Caco-2 (cell line): ENCODE data around the gene ALDH1A1. TPM values are rescaled to one million over a fixed set of nuclear protein-coding genes. Genes with fewer than 3 reads are reported as not detected.
A peak's percentile ranks its signal among the peaks of the same experiment; 100 is the strongest.

Experiments used
- BruUV-seq: library from RNA; stranded (reverse); fragments of 400-500 nt; replicated peaks from 2 replicates; lab custom pipeline; 2021; lab: Mats Ljungman, UMichigan
- CTCF ChIA-PET: fragments of 300-600 bp; sonication (Branson Sonifier 250); formaldehyde crosslinking; loops from one replicate; lab custom pipeline; 2022; ENCODE audit warnings: antibody characterized with exemption; lab: Charles Lee
- POLR2A ChIA-PET: fragments of 300-600 bp; sonication (Branson Sonifier 250); formaldehyde crosslinking; loops from one replicate; lab custom pipeline; 2022; ENCODE audit warnings: antibody characterized with exemption; lab: Charles Lee
- DNase-seq, 2 experiments: peaks; one replicate each; pipeline versions ENCODE4 v3.0.0 to v3.0.0-alpha.2; 2020 to 2022
- H3K27me3 ChIP-seq: replicated peaks from 2 replicates; pipeline ENCODE4 v1.6.0; 2011; ENCODE audit warnings: low read length; ENCODE audit not compliant: control insufficient read depth, insufficient read depth
- H3K36me3 ChIP-seq: 2 replicates; pipeline ENCODE4 v1.5.1; 2011; ENCODE audit warnings: low read length; ENCODE audit not compliant: control insufficient read depth, insufficient read depth
- H3K4me1 ChIP-seq: fragments of 250-450 bp; sonication (Bioruptor Pico); 2 replicates; pipeline ENCODE4 v1.5.1; 2020; ENCODE audit warnings: mild to moderate bottlenecking
- H3K4me3 ChIP-seq: 2 replicates; pipeline ENCODE4 v1.5.1; 2011; ENCODE audit warnings: low read depth, mild to moderate bottlenecking, control low read depth, low read length
- H3K9me3 ChIP-seq: fragments of 250-450 bp; sonication (Bioruptor Pico); 2 replicates; pipeline ENCODE4 v1.5.1; 2020; ENCODE audit warnings: mild to moderate bottlenecking, moderate library complexity
- H3K27ac Mint-ChIP-seq: one replicate; pipeline ENCODE4 v1.8.0; 2022; ENCODE audit warnings: mixed read lengths; ENCODE audit not compliant: unreplicated experiment
- H3K27me3 Mint-ChIP-seq: one replicate; pipeline ENCODE4 v1.8.0; 2022; ENCODE audit warnings: mixed read lengths; ENCODE audit not compliant: insufficient read depth, unreplicated experiment
- H3K36me3 Mint-ChIP-seq: one replicate; pipeline ENCODE4 v1.8.0; 2022; ENCODE audit warnings: mild to moderate bottlenecking, mixed read lengths; ENCODE audit not compliant: insufficient read depth, unreplicated experiment
- H3K4me1 Mint-ChIP-seq: one replicate; pipeline ENCODE4 v1.8.0; 2022; ENCODE audit warnings: low read depth, mixed read lengths; ENCODE audit not compliant: unreplicated experiment
- H3K4me3 Mint-ChIP-seq: one replicate; pipeline ENCODE4 v1.8.0; 2022; ENCODE audit warnings: mild to moderate bottlenecking, moderate library complexity, mixed read lengths; ENCODE audit not compliant: unreplicated experiment
- H3K9me3 Mint-ChIP-seq: one replicate; pipeline ENCODE4 v1.8.0; 2022; ENCODE audit warnings: mixed read lengths; ENCODE audit not compliant: unreplicated experiment
- CTCF ChIP-seq, 2 experiments: fragments of 200-600 bp in 1 of 2; IDR thresholded peaks; 1 replicate in 1 of 2; 2 replicates in 1 of 2; pipeline versions ENCODE4 v1.5.1 to v1.8.0; 2011 to 2022; ENCODE audit warnings: antibody characterized with exemption in 1 of 2, control low read depth in 1 of 2, inconsistent platforms in 1 of 2, low read depth in 1 of 2, low read length in 1 of 2, mild to moderate bottlenecking in 1 of 2, moderate library complexity in 1 of 2; ENCODE audit not compliant: insufficient read depth in 1 of 2, severe bottlenecking in 1 of 2, unreplicated experiment in 1 of 2
- intact Hi-C: fragments of 100-400 bp; cut with micrococcal nuclease; formaldehyde crosslinking; loops from one replicate; pipeline ENCODE4 v1.10.0; 2022; ENCODE audit not compliant: unreplicated experiment
- total RNA-seq: library from RNA; stranded (reverse); gene quantifications from 2 replicates; pipeline ENCODE4 v1.2.3, GENCODE V29; 2022

The ALDH1A1 gene
- total RNA-seq, 1 experiment from 2014 or later, result 119 TPM

- no peaks in the 10 kb centered on the region for H3K9me3 ChIP-seq
- H3K36me3 Mint-ChIP-seq, result no peaks in the 10 kb centered on the region
- ChIA-PET POLR2A (no interaction called here), CTCF (no interaction called here)
- H3K4me3 ChIP-seq, result no peak overlapping the region
- no TSS peak for BruUV-seq
- no peaks in the 10 kb centered on the region for H3K9me3 Mint-ChIP-seq
- DNase-seq, result no peak
- H3K36me3 ChIP-seq, result no peaks in the 10 kb centered on the region
- intact Hi-C loops, result loop anchor here (2.0 kb wide), 1 partner anchor 43 kb away; no protein-coding TSS in a partner anchor
- H3K27me3 Mint-ChIP-seq, result no peaks in the 10 kb centered on the region
- no peak overlapping the region for H3K4me3 Mint-ChIP-seq
- no peak overlapping the region for H3K27ac Mint-ChIP-seq
- H3K4me1 ChIP-seq, result peaks cover 9% of the 10 kb centered on the region; the same call in 1 of the 2 replicates
- H3K4me1 Mint-ChIP-seq, result peaks cover 7% of the 10 kb centered on the region
- no peak for TF ChIP-seq CTCF (IDR thresholded peaks at IDR 0.05; ENCODE audit: insufficient read depth in 1 of 2, low read depth in 1 of 2, low read length in 1 of 2, severe bottlenecking in 1 of 2, unreplicated experiment in 1 of 2)
- H3K27me3 ChIP-seq, result no peaks in the 10 kb centered on the region
These were observed 17.3 kb downstream of the ALDH1A1 start for GRCh38 chr9:72935595-72935994.

DNA sequence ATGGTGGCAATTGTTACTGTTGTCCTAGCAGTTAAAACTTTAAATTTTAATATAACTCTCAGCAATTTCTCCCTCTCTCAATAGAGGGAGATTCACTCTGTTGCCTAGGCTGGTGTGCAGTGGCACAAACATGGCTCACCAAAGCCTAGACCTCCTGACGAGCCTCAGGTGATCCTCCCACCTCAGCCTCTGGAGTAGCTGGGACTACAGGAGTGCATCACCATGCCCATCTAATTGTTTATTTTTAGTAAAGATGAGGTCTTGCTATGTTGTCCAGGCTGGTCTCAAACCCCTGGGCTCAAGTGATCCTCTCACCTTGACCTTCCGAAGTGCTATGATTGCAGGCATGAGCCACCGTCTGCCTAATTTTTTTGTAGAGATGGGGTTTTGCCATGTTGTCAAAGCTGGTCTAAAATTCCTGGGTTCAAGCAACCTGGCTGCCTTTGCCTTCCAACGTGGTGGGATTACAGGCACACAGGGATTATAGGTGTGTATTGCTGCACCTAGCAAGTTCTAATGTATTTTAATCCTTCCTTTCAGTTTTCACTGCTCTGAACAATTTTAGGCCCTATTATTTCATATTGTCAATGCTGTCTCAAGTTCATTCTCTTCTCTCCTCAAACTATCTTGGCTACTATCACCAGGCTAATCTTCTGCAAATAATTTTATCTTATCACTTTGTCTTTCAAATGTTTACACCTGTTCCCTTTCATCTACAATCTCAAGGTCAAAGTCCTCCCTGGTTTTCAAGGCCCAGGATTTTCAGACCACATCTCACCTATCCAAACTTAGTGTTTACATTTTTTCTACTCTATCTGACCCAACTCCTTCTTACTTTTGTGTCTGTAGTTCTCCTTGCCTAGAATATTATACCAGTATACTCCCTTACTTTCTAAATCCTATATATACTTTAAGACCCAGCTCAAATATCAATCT is 18.9 kb downstream of the ALDH1A1 start:
- no TSS peak for BruUV-seq
- Mint-ChIP-seq H3K4me3 (no peak overlapping the region), H3K27me3 (no peaks in the 10 kb centered on the region), H3K27ac (no peak overlapping the region), H3K9me3 (no peaks in the 10 kb centered on the region), H3K36me3 (no peaks in the 10 kb centered on the region), H3K4me1 (peaks cover 7% of the 10 kb centered on the region)
- Histone ChIP-seq H3K27me3 (no peaks in the 10 kb centered on the region), H3K9me3 (no peaks in the 10 kb centered on the region), H3K4me3 (no peak overlapping the region), H3K4me1 (peaks cover 9% of the 10 kb centered on the region; the same call in 1 of the 2 replicates), H3K36me3 (no peaks in the 10 kb centered on the region)
- no peak for TF ChIP-seq CTCF (IDR thresholded peaks at IDR 0.05; ENCODE audit: insufficient read depth in 1 of 2, low read depth in 1 of 2, low read length in 1 of 2, severe bottlenecking in 1 of 2, unreplicated experiment in 1 of 2)
- ChIA-PET CTCF (no interaction called here), POLR2A (no interaction called here)
- peak in 1 of 2 experiments; percentile 13 for DNase-seq
- intact Hi-C loops, result loop anchor here (2.0 kb wide), 1 partner anchor 45 kb away; no protein-coding TSS in a partner anchor

DNA sequence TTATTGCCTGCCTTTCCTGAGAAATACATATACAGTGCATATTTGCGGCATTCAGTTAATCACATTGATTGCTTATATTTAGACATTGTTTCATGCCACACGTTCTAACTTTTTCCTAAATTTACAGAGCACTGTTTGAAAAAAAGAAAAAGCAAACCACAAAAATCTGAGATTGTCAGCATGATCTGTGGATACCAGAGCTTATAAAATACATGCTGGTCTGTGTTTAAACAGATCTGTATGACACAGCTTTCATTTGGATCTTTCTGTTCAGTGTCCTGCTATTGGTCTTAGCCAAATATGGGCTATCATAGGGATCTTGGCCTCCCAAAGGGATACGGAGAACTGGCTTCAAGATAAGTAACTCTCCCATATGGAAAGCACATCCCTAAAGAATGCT is 20.2 kb downstream of the ALDH1A1 start:
- CTCF ChIA-PET, result no interaction called here
- Histone ChIP-seq H3K27me3 (no peaks in the 10 kb centered on the region), H3K4me3 (no peak overlapping the region), H3K9me3 (no peaks in the 10 kb centered on the region), H3K4me1 (peaks cover 9% of the 10 kb centered on the region; the same call in 1 of the 2 replicates), H3K36me3 (no peaks in the 10 kb centered on the region)
- Mint-ChIP-seq H3K27ac (no peak overlapping the region), H3K9me3 (no peaks in the 10 kb centered on the region), H3K4me1 (peaks cover 7% of the 10 kb centered on the region), H3K36me3 (peaks cover 6% of the 10 kb centered on the region), H3K4me3 (no peak overlapping the region), H3K27me3 (no peaks in the 10 kb centered on the region)
- no peak for TF ChIP-seq CTCF (IDR thresholded peaks at IDR 0.05; ENCODE audit: insufficient read depth in 1 of 2, low read depth in 1 of 2, low read length in 1 of 2, severe bottlenecking in 1 of 2, unreplicated experiment in 1 of 2)
- intact Hi-C loops, result no loop called here
- POLR2A ChIA-PET, result no interaction called here
- no TSS peak for BruUV-seq
- DNase-seq, result no peak
